Measurements from ENCODE around the gene TANGO2.
A peak's percentile ranks its signal among the peaks of the same experiment; 100 is the strongest.

Gene TANGO2

DNA sequence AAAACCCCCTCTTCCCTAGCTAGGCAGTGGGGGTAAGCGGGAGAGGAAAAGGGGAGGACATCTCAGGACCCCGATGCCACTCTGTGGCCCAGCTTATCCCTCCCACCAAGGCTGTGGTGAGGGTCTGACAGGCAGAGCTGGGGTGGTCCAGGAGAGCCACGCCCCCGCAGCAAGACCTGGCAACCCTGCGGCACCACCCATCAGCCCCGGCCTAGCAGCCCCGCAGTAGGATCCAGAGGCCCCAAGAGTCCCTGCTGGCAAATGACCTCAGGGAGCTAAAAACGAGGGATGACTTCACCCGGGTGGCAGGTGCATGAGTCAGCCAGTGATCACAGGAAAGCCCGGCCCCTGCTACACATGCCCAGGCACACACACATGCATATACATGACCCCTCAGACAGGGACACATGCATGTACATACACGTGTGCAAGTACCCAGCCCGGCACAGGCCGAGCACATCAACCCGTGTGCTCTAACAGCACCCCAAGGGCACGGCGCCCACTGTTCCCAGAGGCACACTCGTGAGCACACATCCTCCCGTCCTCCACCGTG lies 36.6 kb upstream of the TANGO2 start:
- peak; percentile 88 for DNase-seq

DNA sequence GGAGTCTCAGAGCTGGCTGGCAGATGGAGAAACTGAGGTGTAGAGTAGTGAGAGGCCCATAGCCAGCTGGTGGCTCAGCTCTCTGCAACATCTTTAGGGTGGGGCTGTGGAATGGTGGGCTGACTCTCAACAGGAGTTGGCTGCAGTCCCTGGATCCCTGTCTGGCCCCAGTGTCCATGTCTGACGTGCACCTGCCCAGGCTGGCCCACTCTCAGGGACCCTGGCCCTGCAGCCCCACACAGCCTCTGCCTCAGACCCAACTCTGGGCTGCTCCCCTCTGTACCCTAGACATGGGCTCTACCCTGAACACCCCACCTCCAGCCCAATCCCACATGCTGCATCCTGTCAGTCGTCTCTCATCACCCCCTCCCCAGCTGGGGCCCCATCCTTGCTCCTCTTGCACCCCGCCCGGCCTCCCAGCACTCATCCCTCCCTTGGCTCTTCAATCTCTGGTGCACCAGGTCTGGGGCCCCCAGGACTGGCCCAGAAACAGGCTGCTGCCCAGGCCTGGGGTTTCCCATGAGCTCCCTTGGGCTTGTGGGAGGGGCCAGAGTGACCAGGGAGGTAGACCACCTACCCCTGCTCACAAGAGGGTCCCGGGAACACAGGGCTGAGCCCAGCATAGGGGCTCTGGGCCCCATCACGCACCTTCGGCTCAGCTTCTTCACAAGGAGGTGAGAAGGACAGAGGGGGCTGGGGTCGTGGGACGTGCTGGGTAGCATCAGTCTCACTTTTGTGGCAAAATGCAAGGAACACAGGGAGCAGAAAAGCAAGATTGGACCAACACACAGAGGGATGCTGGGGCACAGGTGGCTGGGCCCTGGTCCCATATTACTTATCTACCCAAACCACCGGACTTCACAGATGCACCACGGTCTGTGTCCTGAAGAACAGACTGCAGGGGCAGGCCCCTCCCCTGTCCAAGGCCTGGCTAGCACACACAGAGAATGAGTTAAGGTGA lies 35.8 kb upstream of the TANGO2 start:
- DNase-seq = no peak

DNA sequence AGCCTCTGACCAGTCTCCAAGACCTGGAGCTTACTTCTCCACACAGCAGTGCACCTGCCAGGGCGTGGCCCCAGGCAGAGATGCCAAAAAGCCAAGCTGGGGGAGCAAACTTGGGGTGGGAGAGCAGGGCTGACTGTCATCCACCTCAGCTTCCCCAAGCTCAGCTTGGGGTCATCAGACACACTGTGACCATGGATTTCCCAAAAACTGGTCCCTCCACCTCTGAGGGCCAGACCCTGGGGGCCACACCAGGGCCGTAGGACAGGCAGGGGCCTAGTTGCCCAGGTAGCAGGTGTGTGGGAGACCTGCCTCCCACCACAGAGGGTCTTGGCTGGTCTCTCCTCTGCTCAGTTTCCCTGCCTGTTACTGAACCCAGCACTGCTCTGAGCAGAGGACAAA lies 34.9 kb upstream of the TANGO2 start:
- DNase-seq = no peak

DNA sequence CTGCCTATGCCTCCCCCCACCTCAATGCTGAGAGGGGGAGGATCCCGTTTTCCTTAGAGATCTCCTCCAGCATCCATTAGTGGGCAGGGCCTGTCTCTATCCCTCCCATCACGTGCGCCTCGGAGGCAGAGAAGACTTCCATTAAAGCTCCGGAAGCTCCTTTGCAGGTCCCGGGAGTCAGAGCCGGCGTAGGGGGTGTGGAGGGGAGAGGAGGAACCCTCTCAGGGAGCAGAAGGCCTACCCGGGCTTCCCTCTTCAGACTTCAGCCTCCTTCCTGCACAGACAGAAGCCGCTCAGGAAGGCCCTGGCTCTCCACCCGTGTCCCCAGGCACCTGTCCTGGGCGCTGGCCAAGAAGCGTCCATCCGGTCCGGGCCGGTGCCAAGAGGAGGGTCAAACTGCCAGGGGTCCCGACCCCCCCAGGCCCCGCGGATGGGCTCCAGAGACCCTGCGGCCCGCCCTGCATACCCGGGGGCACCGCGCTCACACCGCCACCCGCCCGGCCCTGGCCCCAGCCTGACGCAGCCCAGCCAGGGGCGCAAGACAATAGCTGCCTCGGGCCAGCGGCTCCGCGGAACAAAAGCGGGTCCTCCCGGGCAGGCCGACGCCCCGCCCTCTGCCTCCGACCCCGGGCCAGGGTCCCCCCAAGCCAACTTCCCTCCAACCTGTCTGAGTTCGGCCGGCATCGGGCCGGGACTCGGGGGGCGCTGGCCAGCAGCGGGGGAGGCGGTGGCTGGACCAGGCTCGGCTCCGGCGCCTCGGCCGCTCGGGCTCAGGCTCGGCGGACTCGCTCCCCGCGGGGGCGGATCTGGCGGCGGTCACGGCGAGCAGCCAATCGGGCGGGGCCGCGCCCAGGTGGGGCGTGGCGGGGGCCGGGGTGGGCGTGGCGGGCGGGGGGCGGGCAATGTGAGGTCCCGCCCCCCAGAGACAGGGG lies 34.2 kb upstream of the TANGO2 start:
- peak; percentile 91 for DNase-seq

DNA sequence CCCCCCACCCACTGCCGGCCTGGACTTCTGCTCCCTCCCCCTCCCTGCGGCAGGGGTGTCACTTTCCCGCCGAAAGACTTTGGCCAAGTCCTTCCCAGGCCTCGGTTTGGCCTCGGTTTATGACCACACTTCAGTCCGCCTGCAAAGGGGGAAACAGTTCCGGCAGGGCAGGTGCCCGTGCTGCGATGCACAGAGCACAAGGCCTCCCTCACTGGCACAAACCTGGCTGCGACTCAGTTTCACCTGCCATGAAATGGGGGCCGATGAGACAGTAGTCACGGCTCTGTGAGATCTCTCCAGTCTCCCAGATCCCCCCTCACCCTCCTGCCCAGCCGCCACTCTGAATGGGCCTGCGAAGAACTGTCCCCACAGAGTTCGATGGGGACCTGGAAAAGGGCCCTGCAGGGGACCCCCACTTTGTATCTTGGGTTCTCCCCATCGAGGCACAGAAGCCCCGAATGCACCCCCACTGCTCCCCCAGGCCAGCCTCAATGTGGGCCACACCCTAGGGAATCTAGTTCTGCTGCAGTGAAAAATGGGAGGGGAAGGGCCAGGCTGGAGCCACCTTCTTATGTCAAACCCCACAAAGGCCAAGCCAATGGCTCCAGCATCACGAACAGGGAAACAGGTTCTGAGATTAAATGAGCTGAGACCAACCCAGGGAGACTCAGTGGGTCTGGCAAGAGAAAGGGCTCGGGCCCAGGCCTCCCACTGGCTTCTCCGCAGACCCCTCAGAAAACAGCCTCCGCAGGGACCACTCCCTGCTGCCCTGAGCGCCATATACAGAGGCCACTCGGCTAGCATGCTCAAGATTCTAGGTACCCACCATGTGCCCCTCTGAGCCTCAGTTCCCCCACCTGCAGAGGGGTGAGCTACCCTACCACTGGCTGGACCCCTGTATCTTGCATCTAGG lies 33.3 kb upstream of the TANGO2 start:
- no peak for DNase-seq

DNA sequence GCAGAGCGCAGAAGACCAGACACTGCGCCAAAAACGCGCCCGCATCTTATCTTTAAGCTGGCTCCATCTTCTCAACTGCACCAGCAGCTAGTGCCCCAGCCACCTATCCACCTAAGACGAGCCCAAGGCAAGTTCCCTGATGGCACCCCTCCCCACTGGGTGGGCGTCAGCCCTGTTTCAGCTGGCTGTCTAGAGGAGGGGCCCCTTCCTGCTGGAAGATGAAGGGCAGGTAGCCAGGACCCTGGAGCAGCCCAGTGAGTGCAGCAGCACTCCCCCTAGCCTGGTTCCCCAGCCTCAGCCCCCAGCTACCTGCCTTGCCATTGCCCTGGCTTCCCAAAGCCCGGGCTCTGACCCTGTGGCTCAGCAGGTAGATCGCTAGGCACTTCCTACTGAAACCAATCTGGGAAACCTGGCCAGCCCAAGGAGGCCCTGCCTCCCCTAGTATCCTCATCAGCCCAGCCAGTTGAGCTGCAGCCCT lies 32.5 kb upstream of the TANGO2 start:
- DNase-seq = no peak

DNA sequence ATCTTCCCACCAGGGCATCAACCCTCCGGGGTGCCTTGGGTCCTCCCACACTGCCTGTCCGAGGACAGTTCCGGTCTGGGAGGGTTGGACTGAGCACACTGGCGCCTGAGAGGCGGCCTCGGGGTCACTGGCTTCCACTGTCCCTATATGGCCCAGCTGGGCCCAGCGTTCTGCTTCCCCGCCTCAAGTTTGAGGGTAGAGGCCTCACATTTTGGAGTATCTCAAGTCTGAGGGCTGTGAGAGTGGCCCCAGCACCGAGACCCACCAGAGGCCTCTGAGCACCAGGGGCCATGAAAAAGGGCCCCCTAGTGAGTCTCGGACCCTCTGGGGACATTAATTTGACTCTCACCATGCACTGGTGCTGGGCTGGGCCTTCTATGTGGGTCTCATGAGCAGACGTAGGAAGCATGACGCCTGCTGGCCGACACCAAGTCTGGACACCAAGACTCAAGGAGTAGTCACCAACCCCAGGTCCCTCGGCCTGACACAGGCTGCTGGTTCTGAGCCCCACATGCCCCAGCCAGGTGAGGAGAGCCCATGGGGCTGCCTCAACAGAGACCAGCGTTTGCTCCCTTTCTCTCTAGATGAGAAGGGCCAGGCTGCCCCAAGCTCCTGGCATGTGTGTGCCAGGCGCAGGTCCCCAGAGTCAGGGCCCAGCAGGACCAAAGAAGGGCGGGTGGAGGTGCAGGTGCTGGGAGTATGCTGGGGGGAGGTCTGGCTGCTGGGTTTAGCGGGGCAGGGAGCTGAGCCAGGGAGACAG lies 31.8 kb upstream of the TANGO2 start:
- DNase-seq = no peak

DNA sequence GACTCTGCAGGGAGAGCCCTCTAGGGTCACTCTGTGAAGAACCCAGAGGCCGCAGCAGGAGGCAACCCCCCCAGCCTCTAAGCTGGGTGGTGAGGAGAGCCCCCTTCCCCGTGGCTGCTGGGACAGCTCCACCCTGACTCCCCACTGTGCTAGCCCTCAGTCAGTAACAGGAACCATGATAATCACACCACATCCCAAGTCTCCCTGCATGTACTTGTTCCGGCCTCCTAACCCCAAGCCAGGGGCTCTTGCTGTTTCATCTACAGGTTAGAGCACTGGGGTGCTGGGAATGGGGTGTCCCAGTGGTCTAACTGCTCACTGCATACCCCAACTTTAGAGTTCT lies 31.2 kb upstream of the TANGO2 start:
- no peak for DNase-seq

DNA sequence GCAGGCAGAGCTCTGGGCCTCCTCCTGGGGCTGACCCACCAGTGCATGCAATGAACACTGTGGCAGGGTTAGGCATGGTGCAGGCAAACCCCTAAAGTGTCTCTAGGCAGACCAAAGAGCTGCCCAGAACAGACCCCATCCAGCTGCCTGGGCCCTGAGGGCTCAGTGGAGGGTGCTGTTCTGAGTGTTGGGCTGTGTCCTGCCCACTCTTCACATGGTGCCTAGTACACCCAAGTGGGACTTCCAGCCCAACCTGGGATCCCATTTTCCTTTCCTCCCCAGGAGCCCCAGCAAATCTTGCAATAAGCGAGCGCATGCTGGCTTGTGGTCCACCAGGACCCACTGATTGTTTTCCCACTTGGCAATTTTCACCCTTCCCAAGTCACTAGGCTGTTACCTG lies 30.7 kb upstream of the TANGO2 start:
- DNase-seq = no peak

DNA sequence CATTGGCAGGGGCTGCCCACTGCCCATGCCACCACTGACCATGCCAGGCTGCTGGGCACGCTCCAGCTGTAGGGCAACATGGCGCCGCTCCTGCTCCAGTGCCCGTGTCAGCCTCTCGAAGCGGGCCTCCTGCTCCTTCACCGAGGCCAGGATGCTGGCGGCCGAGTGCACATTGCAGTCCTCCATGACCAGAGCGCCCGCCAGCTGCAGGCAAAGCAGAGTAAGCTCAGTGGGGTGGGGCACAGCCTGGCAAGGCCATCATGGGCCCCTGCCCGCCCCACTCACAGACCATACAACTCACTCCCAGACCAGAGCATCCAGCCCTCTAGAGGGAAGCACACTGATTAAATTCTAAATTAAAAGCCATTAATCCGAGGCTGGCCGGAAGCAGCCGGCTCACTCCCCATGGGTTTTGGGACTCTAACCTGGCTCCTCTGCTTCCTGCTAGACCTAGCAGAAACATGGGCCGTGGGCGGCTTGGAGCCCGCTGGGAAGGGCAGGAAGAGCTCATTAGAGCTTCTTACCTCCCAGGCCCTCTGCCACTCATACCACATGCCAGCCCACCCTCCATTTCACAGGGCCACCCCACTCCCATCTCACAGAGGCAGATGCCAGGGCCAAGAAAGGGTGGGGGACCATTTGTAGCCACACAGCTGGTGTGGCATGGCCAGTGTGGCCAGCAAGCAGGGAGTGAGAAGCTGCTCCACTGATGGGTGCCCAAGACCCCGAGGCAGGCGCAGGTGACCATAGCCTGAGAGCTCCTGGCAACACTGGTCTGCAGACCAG lies 30.1 kb upstream of the TANGO2 start:
- DNase-seq = no peak

DNA sequence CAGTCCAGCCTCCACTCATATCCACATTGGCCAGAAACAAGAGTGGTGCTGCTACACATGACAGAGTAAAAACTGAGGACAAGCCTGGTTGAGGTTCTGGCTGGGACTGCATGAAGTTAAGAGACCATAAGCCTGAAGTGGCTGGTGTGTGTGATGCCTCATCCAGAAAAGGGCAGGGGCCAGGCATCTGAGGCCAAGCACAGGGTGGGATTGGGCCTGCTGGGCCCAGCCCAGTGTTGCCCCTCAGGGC lies 29.6 kb upstream of the TANGO2 start:
- DNase-seq = no peak

DNA sequence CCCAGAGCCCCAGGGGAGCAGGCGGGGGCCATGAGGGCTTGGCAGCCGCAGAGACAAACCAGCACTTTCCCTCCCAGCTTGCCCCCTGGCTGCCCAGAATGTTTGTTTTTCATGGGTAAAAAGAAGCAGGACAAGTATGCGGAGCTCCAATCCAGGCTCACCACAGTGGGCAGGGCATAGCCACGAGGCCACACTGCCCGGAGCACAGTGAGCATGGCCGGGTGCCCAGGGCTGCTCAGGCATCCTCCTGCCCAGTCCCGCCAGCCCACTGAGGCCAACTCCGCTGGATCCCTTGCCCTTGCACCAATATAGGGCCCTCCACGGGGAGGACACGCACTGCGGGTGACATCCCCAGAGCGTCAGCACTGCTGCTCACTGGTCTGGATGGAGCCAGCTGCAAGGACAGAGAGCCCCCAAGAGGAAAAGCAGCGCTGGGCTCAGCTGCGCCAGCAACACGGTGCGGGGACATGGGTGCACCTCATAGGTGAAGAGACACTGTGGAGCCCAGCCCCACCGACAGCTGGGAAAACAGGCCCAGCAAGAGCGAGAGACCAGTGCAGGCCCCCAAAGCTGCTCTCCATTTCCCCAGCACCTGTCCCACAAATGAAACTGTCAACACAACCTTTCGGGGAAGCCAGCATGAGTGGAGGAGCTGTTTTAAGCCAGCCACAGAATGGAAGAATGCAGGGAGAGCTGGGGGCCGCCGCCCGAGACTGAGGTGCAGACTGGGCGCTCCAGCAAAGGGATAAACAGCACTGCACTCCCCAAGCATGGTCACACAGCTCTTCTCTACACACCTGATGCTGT lies 29.1 kb upstream of the TANGO2 start:
- no peak for DNase-seq

DNA sequence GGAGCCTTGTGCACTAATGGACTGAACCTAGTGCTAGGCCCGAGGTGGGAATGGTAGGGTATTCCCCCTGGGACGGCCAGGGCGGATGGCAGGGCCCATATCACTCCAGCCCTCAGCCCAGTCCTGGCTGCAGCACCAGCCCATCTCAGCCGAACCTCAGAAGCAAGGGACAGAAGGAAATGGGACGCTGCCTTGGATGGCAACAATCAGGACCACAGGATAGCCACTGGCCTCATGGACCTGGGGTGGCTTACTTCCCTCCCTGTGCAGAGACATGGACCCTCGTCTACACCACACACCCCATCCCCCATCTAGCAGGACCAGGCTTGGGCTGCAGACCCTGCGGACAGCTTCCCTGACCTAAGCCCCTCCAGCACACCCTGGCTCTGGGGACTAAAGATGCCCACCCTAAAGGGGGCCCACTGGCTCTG lies 28.4 kb upstream of the TANGO2 start:
- no peak for DNase-seq

DNA sequence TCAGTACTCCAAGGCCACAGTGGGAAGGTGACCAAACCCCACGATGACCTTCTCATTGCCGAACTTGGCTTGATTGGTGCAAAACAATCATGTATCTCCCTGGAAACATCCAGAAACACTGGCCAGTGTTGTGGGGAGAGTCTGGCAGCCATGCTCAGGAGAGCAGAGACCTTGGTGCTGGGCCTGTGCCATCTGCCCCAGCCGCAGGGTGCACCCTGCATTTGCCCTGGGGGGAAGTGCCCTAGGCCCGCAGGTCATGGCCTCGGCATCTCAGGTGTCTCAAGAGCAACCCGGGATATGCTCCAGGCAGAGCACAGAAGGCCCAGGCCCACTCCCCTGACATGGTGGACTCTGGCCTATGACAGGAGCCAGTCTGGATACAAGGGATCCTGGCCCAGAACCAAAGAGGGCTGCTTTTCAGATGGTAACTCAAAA lies 28.0 kb upstream of the TANGO2 start:
- no peak for DNase-seq

DNA sequence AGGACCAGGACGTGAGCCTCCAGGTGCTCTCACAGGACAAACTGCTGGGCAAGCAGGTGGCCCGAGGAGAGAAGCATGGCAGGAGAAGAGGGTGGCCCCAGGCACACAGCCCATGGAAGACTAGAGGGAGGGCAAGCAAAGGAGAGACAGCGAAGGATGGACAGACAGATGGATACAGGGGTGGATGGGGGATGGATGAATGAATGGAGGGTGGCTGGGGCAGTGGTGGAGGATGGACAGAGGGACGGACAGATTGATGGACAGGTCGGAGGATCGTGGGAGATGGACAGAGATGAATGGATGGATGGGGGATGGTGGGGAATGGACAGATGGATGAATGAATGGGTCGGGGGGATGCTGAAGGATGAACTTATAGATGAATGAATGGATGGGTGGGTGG lies 27.0 kb upstream of the TANGO2 start:
- DNase-seq = no peak

DNA sequence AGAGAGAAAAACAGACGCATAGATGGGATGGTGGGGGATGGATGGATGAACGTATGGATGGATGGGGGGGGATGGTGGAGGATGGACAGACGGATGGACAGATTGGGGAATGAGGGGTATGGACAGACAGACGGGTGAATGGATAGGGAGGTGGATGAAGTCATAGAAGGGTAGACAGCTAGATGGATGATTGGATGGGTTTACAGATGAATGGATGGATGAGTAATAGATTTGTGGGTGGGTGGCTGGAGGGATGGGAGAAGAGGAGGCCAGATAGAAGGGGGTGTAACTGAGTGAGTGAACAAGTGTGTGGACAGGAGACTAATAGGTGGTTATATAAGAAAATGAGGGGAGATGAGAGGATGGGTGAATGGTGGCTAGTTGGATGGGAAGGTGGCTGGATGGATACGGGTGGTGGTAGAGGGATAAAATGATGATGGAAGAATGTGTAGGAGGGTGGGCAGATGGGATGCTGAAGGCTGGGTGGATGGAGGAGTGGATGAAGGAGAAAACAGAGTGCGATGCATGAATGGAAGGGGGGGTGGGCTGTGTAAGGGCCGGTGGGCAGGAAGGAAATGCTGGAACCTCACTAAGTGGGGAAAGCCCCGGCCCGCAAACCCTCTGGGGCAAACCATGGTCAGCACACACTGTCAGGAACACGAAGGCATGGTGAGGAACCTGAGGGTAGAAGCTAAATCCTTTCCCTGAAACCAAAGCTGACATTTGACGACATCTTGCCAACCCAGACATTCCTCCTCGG lies 25.9 kb upstream of the TANGO2 start:
- no peak for DNase-seq

DNA sequence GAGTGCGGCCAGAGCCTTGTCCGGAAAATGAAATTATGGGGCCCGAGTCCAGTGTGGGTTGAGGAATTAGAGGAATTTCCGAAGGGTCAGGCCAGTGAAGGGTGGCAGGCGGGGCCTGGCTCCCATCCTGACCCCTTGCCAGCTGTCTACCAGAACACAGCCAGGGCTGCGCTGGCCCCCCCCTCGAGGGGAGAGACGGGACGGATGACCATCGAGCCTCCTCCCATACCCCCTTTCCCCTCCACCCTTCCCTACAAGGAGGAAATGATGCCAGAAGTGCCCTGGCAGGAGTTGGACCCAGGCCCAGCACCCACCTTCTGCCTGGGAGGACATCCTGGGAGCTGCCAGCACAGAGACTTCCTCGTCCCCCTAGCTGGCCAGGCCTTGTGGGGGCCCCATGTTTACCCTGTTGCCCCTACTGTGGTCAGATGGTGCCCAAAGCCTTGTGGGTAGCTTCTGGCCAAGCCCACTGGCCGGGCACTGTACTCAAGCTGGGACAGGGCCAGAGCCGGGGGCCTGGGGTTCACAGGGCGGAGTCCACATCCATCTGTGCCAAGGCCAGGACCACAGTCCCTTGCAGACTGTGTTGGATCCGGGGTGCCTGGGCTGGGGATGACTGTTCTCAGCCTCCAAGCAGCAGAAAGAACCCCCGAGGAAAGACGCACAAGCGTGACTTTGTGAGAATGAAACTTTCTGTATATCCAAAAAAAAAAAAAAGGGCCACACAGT lies 25.1 kb upstream of the TANGO2 start:
- no peak for DNase-seq

DNA sequence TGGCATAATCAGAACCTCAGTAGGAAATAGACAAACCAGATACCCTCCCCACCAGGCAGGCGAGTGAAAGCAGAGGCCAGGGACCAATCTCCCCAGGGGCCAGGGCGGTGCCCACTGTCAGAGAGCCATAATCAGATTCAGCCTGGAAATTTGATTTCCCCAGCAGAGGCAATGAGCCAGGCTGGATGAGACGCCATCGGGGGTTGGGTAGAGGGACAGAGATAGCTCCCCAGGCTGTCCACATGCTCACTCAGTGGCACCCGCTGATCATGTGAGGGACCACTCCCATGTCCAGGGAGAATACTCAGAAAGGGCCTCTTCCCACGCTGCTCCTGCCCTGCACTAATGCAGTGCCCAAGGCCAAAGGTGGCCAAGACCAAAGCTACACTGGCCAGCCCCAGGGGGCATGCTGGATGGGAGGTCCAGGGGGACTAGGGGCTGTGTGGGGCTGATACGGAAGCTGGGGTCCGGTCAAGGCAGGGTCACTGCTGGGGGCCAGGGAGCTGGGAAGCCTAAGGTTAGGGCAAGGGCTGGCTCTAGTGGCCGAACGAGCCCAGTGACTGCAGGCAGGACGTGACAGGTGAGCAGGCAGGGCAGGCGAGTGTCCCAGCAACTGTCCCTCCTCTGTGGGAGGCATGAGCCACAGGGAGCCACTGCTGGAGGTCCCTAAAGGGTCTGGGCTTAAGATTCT lies 24.1 kb upstream of the TANGO2 start:
- DNase-seq = no peak

Measured in 8988T (cell line).